HepG2 (cell line): ENCODE measurements around the gene USP5. TPM values are rescaled to one million over a fixed set of nuclear protein-coding genes. Genes with fewer than 3 reads are reported as not detected.
A peak's percentile ranks its signal among the peaks of the same experiment; 100 is the strongest.

ENCODE experiments used
- CC2D1A ChIP-seq: sonication (generic); formaldehyde crosslinking; IDR thresholded peaks from 2 replicates; pipeline ENCODE4 v1.8.1; 2023; ENCODE audit warnings: mild to moderate bottlenecking, missing genetic modification reagents
- CHD2 ChIP-seq: IDR thresholded peaks from 2 replicates; pipeline ENCODE4 v1.6.1; 2011; ENCODE audit warnings: low read depth, low read length, improper control_type of control experiment
- FIP1L1 ChIP-seq: fragments of 200-400 bp; formaldehyde crosslinking; IDR thresholded peaks from 2 replicates; pipeline ENCODE4 v1.6.1; 2018; ENCODE audit warnings: low read depth, mild to moderate bottlenecking, low read length, moderate library complexity, borderline replicate concordance; ENCODE audit not compliant: insufficient read depth
- GABPA ChIP-seq, 2 experiments: IDR thresholded peaks; 2 replicates each; pipeline ENCODE4 v1.6.1; 2011 to 2016; ENCODE audit warnings: low read depth in 2 of 2, low read length in 1 of 2, missing biosample characterization in 1 of 2, missing genetic modification characterization in 1 of 2
- RARA ChIP-seq: IDR thresholded peaks from 2 replicates; pipeline ENCODE4 v1.6.1; 2016; ENCODE audit warnings: missing genetic modification reagents, missing compliant biosample characterization
- REL ChIP-seq: sonication (generic); formaldehyde crosslinking; conservative IDR thresholded peaks from 2 replicates; pipeline ENCODE4 v1.8.0; 2022; ENCODE audit warnings: mild to moderate bottlenecking, missing genetic modification reagents, moderate library complexity
- REXO4 ChIP-seq: sonication (generic); formaldehyde crosslinking; IDR thresholded peaks from 2 replicates; pipeline ENCODE4 v1.8.0; 2022; ENCODE audit warnings: missing genetic modification reagents, mild to moderate bottlenecking, borderline replicate concordance
- ZNF350 ChIP-seq: sonication (generic); formaldehyde crosslinking; IDR thresholded peaks from 2 replicates; pipeline ENCODE4 v1.4.0; 2020; ENCODE audit warnings: mild to moderate bottlenecking, low read depth, missing genetic modification reagents, borderline replicate concordance
- ZNF468 ChIP-seq: sonication (generic); formaldehyde crosslinking; IDR thresholded peaks from 2 replicates; pipeline ENCODE4 v1.8.0; 2022; ENCODE audit warnings: mild to moderate bottlenecking, moderate library complexity, missing genetic modification reagents
- ZNF510 ChIP-seq: sonication (generic); formaldehyde crosslinking; IDR thresholded peaks from 2 replicates; pipeline ENCODE4 v1.4.0; 2020; ENCODE audit warnings: low read depth, mild to moderate bottlenecking, missing genetic modification reagents
- ZNF724P ChIP-seq: sonication (generic); formaldehyde crosslinking; IDR thresholded peaks from 2 replicates; pipeline ENCODE4 v1.8.0; 2022; ENCODE audit warnings: missing genetic modification reagents, borderline replicate concordance
- polyA plus RNA-seq, 8 experiments: library from polyadenylated mRNA; depleted of rRNA in 3 of 8; stranded (reverse) in 7 of 8; unstranded in 1 of 8; fragments of >200 nt; fragmentation: Illumina TruSeq in 4 of 8; extraction: Trizol in 4 of 8; gene quantifications; 2 replicates each; pipeline versions ENCODE4 v1.2.1 to v1.2.3, GENCODE V29; 2011 to 2016; ENCODE audit warnings: low read depth in 4 of 8, missing spikeins in 1 of 8, mixed read lengths in 1 of 8; ENCODE audit not compliant: insufficient read depth in 1 of 8
- total RNA-seq, 5 experiments: library from RNA; depleted of rRNA; stranded (reverse); fragments of >200 nt; fragmentation: Illumina TruSeq; extraction: Trizol; gene quantifications; 2 replicates each; pipeline ENCODE4 v1.2.3, GENCODE V29; 2016; ENCODE audit warnings: low read depth in 1 of 5
- TF ChIP-seq, protein P1 (sequence below): sonication (generic); formaldehyde crosslinking; IDR thresholded peaks from 2 replicates; pipeline ENCODE4 v1.4.0; 2020; ENCODE audit warnings: missing genetic modification reagents
- TF ChIP-seq, protein P2 (sequence below): IDR thresholded peaks from 2 replicates; pipeline ENCODE4 v1.6.1; 2016; ENCODE audit warnings: missing compliant biosample characterization, missing genetic modification reagents, borderline replicate concordance
- TF ChIP-seq, protein P3 (sequence below): sonication (generic); formaldehyde crosslinking; IDR thresholded peaks from 2 replicates; pipeline ENCODE4 v1.5.0; 2020; ENCODE audit warnings: mild to moderate bottlenecking, missing genetic modification reagents
- TF ChIP-seq, protein P4 (sequence below): sonication (generic); formaldehyde crosslinking; IDR thresholded peaks from 2 replicates; pipeline ENCODE4 v1.4.0; 2020; ENCODE audit warnings: missing genetic modification reagents, borderline replicate concordance

Gene USP5
- total and polyA plus RNA-seq, 2 of the 13 experiments (the other 11 are each of a cell fraction or from before 2014, with no cell fraction given) = 39.6 to 56.0 TPM

DNA sequence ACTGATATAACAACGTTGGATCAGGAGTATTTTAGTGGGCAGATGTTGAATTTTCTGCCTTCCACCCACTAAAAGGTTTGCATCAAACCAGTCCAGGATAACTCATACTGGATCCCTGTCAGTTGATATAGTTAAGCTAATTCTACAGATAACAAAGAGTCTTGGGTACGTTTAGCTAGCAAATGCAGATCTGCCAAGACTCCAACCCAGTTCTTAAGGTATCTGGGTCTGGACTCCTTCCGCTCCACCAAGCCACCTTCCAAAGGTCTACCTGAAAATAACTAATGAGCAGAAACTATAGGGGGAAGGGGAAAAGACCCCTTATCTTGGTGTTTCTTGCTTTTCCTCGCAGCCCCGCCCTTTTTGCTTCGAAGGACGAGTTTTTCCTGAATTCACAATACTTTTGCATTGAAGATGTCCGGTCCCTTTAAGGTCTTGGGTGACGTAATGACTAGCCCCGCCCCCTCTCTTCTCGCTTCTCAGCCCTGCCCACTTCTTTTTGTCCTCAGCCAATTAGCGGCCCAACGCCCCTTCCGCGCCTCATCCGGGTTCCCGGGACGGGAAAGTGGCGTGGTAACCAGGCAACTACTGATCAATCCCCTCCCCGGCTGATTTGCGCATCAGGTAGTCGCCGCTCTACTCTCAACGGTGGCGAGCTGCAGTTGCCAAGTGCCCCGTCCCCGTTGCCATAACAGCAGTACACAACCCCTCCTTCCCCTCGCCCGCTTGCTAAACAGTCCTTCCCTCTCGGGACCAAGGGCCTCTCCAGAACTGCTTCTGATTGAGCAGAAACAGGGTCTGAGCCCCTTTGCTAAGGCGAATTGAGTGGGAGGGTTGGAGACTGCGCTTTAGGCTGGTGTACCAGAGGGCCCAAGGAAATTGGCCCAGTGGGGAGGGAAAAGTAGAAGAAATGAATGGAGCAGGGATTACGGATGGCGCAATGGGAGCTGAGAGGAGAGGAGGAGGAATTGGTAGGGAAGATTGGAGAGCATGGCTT lies 52.6 kb downstream of the USP5 start, which contains the start of gene LRRC23 (continued):
- TF ChIP-seq, protein P1, sequence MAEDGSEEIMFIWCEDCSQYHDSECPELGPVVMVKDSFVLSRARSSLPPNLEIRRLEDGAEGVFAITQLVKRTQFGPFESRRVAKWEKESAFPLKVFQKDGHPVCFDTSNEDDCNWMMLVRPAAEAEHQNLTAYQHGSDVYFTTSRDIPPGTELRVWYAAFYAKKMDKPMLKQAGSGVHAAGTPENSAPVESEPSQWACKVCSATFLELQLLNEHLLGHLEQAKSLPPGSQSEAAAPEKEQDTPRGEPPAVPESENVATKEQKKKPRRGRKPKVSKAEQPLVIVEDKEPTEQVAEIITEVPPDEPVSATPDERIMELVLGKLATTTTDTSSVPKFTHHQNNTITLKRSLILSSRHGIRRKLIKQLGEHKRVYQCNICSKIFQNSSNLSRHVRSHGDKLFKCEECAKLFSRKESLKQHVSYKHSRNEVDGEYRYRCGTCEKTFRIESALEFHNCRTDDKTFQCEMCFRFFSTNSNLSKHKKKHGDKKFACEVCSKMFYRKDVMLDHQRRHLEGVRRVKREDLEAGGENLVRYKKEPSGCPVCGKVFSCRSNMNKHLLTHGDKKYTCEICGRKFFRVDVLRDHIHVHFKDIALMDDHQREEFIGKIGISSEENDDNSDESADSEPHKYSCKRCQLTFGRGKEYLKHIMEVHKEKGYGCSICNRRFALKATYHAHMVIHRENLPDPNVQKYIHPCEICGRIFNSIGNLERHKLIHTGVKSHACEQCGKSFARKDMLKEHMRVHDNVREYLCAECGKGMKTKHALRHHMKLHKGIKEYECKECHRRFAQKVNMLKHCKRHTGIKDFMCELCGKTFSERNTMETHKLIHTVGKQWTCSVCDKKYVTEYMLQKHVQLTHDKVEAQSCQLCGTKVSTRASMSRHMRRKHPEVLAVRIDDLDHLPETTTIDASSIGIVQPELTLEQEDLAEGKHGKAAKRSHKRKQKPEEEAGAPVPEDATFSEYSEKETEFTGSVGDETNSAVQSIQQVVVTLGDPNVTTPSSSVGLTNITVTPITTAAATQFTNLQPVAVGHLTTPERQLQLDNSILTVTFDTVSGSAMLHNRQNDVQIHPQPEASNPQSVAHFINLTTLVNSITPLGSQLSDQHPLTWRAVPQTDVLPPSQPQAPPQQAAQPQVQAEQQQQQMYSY (CRISPR knock-in tag) = no peak
- TF ChIP-seq ZNF468 (CRISPR knock-in tag) (no peak), REL (no peak), REXO4 (CRISPR knock-in tag) (no peak), FIP1L1 (no peak), ZNF724P (CRISPR knock-in tag) (no peak), ZNF510 (CRISPR knock-in tag) (0 out of 2 replicates have a peak, but pooled peaks have one; percentile 64), ZNF350 (CRISPR knock-in tag) (peak; percentile 39; the same call in 1 of the 2 replicates), GABPA (IDR thresholded peaks at IDR 0.05; ENCODE audit: low read depth, low read length) (no peak), GABPA (CRISPR knock-in tag; IDR thresholded peaks at IDR 0.05; ENCODE audit: low read depth) (peak; percentile 59; the same call in 1 of the 2 replicates), RARA (CRISPR knock-in tag) (no peak), CC2D1A (CRISPR knock-in tag) (no peak), CHD2 (no peak)
- TF ChIP-seq, protein P2, sequence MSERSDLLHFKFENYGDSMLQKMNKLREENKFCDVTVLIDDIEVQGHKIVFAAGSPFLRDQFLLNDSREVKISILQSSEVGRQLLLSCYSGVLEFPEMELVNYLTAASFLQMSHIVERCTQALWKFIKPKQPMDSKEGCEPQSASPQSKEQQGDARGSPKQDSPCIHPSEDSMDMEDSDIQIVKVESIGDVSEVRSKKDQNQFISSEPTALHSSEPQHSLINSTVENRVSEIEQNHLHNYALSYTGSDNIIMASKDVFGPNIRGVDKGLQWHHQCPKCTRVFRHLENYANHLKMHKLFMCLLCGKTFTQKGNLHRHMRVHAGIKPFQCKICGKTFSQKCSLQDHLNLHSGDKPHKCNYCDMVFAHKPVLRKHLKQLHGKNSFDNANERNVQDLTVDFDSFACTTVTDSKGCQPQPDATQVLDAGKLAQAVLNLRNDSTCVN (CRISPR knock-in tag) = no peak
- TF ChIP-seq, protein P3, sequence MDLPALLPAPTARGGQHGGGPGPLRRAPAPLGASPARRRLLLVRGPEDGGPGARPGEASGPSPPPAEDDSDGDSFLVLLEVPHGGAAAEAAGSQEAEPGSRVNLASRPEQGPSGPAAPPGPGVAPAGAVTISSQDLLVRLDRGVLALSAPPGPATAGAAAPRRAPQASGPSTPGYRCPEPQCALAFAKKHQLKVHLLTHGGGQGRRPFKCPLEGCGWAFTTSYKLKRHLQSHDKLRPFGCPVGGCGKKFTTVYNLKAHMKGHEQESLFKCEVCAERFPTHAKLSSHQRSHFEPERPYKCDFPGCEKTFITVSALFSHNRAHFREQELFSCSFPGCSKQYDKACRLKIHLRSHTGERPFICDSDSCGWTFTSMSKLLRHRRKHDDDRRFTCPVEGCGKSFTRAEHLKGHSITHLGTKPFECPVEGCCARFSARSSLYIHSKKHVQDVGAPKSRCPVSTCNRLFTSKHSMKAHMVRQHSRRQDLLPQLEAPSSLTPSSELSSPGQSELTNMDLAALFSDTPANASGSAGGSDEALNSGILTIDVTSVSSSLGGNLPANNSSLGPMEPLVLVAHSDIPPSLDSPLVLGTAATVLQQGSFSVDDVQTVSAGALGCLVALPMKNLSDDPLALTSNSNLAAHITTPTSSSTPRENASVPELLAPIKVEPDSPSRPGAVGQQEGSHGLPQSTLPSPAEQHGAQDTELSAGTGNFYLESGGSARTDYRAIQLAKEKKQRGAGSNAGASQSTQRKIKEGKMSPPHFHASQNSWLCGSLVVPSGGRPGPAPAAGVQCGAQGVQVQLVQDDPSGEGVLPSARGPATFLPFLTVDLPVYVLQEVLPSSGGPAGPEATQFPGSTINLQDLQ (CRISPR knock-in tag) = no peak
- TF ChIP-seq, protein P4, sequence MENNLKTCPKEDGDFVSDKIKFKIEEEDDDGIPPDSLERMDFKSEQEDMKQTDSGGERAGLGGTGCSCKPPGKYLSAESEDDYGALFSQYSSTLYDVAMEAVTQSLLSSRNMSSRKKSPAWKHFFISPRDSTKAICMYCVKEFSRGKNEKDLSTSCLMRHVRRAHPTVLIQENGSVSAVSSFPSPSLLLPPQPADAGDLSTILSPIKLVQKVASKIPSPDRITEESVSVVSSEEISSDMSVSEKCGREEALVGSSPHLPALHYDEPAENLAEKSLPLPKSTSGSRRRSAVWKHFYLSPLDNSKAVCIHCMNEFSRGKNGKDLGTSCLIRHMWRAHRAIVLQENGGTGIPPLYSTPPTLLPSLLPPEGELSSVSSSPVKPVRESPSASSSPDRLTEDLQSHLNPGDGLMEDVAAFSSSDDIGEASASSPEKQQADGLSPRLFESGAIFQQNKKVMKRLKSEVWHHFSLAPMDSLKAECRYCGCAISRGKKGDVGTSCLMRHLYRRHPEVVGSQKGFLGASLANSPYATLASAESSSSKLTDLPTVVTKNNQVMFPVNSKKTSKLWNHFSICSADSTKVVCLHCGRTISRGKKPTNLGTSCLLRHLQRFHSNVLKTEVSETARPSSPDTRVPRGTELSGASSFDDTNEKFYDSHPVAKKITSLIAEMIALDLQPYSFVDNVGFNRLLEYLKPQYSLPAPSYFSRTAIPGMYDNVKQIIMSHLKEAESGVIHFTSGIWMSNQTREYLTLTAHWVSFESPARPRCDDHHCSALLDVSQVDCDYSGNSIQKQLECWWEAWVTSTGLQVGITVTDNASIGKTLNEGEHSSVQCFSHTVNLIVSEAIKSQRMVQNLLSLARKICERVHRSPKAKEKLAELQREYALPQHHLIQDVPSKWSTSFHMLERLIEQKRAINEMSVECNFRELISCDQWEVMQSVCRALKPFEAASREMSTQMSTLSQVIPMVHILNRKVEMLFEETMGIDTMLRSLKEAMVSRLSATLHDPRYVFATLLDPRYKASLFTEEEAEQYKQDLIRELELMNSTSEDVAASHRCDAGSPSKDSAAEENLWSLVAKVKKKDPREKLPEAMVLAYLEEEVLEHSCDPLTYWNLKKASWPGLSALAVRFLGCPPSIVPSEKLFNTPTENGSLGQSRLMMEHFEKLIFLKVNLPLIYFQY (CRISPR knock-in tag) = no peak
